ENCODE measurements around the gene SLC26A4. TPM values are rescaled to one million over a fixed set of nuclear protein-coding genes. Genes with fewer than 3 reads are reported as not detected.

Gene SLC26A4
- total and polyA plus RNA-seq, 10 donors: 0.09 to 0.75 (median 0.29) TPM

DNA sequence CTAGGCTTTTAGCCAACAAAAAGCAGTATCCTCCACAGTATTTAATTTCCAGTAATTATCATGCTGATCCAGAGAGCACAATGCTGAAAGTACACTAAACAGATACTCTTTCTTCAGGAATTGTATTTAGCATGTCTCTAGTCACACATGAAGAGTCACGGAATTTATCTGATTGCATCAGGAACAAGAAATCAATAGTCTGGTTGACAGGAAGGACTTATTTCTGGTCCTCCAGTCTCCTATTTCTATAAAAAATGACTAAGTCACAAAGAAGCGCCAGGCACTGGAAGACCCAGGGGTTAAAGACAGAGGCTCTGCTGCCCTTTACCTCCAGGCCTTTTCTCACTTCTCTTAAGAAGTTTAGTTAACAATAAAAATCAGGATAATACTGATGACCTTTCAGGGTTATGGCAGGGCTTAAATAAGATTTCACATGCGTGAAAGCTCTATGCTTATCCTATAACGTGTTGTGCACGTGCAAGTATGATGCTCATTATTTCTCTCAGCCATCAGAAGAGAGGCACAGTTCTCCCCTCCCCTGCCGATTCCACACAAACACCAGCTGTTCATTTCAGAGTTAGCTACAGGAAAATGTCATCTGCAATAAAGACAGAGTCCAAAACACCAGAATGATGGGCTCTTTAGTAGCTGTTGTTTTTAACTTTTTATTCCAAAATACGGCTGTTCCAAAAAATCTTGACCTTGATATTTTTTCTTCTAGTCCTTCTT, 36.9 kb downstream of the SLC26A4 start:
- intact Hi-C loops (cut with DNase I; ENCODE audit: low total_unique reads): no loop called here
- TF ChIP-seq POLR2A (IDR thresholded peaks at IDR 0.05) (no peak), POLR2AphosphoS5 (IDR thresholded peaks at IDR 0.05) (no peak)
- TF ChIP-seq, protein P1, sequence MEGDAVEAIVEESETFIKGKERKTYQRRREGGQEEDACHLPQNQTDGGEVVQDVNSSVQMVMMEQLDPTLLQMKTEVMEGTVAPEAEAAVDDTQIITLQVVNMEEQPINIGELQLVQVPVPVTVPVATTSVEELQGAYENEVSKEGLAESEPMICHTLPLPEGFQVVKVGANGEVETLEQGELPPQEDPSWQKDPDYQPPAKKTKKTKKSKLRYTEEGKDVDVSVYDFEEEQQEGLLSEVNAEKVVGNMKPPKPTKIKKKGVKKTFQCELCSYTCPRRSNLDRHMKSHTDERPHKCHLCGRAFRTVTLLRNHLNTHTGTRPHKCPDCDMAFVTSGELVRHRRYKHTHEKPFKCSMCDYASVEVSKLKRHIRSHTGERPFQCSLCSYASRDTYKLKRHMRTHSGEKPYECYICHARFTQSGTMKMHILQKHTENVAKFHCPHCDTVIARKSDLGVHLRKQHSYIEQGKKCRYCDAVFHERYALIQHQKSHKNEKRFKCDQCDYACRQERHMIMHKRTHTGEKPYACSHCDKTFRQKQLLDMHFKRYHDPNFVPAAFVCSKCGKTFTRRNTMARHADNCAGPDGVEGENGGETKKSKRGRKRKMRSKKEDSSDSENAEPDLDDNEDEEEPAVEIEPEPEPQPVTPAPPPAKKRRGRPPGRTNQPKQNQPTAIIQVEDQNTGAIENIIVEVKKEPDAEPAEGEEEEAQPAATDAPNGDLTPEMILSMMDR (IDR thresholded peaks at IDR 0.05 in 8 of 11, conservative IDR thresholded peaks at IDR 0.05 in 3 of 11): no peak
- Histone ChIP-seq H3K27ac (no peak overlapping the region), H3K9me3 (no peaks in the 10 kb centered on the region), H3K36me3 (no peaks in the 10 kb centered on the region), H3K4me3 (no peak overlapping the region), H3K4me1 (no peaks in the 10 kb centered on the region), H3K27me3 (replicated peaks in 1 of 7) (no peaks in the 10 kb centered on the region)
- no peak for DNase-seq
- 82 to 89% (median 87%) methylated on average over 7 of the region's 7 CpGs for WGBS, 5 donors

DNA sequence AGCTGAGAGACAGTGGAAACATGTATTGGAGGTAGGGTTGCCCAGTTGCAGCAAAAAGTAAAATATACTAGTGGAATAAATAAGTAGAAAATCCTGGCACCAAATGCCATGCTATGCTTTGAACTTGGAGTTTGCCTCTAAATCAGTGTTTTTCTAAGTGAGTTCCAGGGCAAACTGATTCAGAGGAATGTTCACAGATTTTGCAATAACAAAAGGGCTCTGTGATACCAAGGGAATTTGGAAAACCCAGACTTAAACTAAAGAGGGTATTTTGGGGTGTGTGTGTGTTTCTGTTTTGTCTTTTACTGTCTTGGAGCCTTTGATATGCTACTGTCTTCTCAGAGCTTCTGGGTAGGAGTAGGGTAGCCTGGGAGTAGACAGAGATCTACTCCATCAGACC, 39.9 kb downstream of the SLC26A4 start:
- no peak overlapping the region for H3K27ac ChIP-seq
- H3K4me3 ChIP-seq: no peak overlapping the region

DNA sequence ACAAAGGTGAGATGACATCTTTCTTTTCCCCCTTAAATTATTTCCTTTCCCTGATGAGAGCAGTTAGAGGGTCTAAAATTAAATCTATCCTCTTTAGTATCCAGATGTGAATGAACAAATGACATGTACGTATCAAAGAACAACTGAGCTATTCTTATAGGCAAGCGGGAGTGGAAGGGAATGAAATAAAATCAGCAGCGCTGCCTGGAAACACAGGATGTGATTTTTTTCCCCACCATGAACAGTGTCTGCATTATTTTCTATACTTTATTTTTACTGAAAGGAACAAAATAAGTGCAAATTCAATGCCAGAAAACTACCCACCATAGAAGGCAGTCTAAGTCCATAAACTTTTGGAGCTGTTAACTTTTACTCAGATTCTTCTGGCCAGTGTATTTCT, 40.6 kb downstream of the SLC26A4 start:
- Histone ChIP-seq H3K4me1 (no peaks in the 10 kb centered on the region), H3K27me3 (replicated peaks in 1 of 7) (no peaks in the 10 kb centered on the region), H3K27ac (no peak overlapping the region), H3K4me3 (no peak overlapping the region), H3K36me3 (no peaks in the 10 kb centered on the region), H3K9me3 (no peaks in the 10 kb centered on the region)
- no peak for DNase-seq
- WGBS, 5 donors: 81 to 92% (median 88%) methylated on average over 3 of the region's 3 CpGs
- intact Hi-C loops (cut with DNase I; ENCODE audit: low total_unique reads): no loop called here
- TF ChIP-seq POLR2AphosphoS5 (IDR thresholded peaks at IDR 0.05): no peak
- TF ChIP-seq POLR2A (IDR thresholded peaks at IDR 0.05): no peak
- TF ChIP-seq, protein P1 (IDR thresholded peaks at IDR 0.05 in 8 of 11, conservative IDR thresholded peaks at IDR 0.05 in 3 of 11): no peak

More for the DNA sequence above, 39.9 kb downstream of the SLC26A4 start:
- H3K27me3 ChIP-seq (replicated peaks in 1 of 7): no peaks in the 10 kb centered on the region
- intact Hi-C loops (cut with DNase I; ENCODE audit: low total_unique reads): no loop called here
- no peaks in the 10 kb centered on the region for H3K9me3 ChIP-seq
- no peak for DNase-seq
- TF ChIP-seq POLR2AphosphoS5 (IDR thresholded peaks at IDR 0.05): no peak
- TF ChIP-seq, protein P1 (IDR thresholded peaks at IDR 0.05 in 8 of 11, conservative IDR thresholded peaks at IDR 0.05 in 3 of 11): no peak
- no peak for TF ChIP-seq POLR2A (IDR thresholded peaks at IDR 0.05)
- no peaks in the 10 kb centered on the region for H3K4me1 ChIP-seq
- H3K36me3 ChIP-seq: no peaks in the 10 kb centered on the region

DNA sequence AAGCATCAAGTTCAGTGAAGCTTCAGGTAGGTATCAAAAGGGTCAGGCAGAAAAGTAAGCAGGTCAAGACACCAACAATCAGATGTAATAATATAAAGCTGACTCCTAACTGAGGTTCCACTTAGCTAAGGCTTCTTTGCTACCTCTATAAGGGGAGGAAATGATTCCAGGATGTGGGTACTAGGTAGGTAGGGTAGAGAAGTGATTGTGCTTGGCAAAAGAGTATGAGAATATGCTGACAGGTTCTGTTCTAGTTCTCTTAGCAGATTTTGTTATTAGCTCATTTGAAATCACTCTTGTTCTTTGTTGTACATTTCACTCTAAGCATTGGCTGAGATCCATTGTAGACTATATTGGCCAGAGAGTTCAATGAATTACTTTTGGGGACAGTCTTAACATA, 42.6 kb downstream of the SLC26A4 start:
- H3K36me3 ChIP-seq: no peaks in the 10 kb centered on the region
- TF ChIP-seq, protein P1 (IDR thresholded peaks at IDR 0.05 in 8 of 11, conservative IDR thresholded peaks at IDR 0.05 in 3 of 11): no peak
- TF ChIP-seq POLR2A (IDR thresholded peaks at IDR 0.05): no peak
- H3K27ac ChIP-seq: no peak overlapping the region
- intact Hi-C loops (cut with DNase I; ENCODE audit: low total_unique reads): no loop called here
- H3K4me1 ChIP-seq: no peaks in the 10 kb centered on the region
- H3K4me3 ChIP-seq: no peak overlapping the region
- H3K27me3 ChIP-seq (replicated peaks in 1 of 7): no peaks in the 10 kb centered on the region
- H3K9me3 ChIP-seq: no peaks in the 10 kb centered on the region
- no peak for DNase-seq

Measured in spleen (tissue), 11 donors.